ENCODE results near the gene CFAP58. TPM values are rescaled to one million over a fixed set of nuclear protein-coding genes. Genes with fewer than 3 reads are reported as not detected.

The CFAP58 gene
- total and polyA plus RNA-seq, 2 of the 13 experiments (the other 11 are each of a cell fraction or from before 2014, with no cell fraction given) = 0.03 TPM; not detected in 1

DNA sequence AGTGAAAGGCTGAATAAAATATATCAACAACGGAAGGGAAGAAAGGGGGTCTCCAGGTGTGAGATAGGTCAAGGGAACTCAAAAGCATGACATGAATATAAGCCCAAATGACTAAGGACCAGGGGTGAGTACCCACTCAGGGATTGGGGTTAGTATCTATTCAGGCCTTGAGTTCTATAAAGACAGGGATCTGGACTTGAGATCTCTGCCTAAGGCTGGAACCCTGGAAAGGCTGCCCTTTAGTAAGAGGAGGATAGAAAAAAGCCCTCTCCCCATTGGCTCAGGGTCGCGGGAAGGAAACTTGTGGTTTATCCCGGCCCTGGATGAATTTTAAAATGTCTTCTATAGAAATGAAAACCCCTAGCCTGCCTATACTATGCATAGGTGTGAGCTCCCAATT, 13.0 kb upstream of the CFAP58 start:
- Histone ChIP-seq H3K9me3 (ENCODE audit: low read length) (no peaks in the 10 kb centered on the region), H3K4me3 (replicated peaks in 1 of 3; ENCODE audit: insufficient read depth in 1 of 3, low read depth in 2 of 3, low read length in 3 of 3) (no peak overlapping the region), H3K27ac (ENCODE audit: extremely low read length, insufficient read depth, low read length) (no peak overlapping the region), H3K79me2 (ENCODE audit: insufficient read depth, low read length) (no peaks in the 10 kb centered on the region), H3K4me2 (ENCODE audit: low read depth, low read length) (no peak overlapping the region), H3K4me1 (ENCODE audit: insufficient read depth, low read length) (peaks cover 58% of the 10 kb centered on the region), H4K20me1 (ENCODE audit: insufficient read depth, low read length) (no peaks in the 10 kb centered on the region), H3K9ac (ENCODE audit: insufficient read depth, low read depth, low read length) (no peak overlapping the region), H3K27me3 (ENCODE audit: control insufficient read depth in 1 of 2, insufficient read depth in 2 of 2, low read length in 2 of 2) (peaks cover 0 to 21% of the 10 kb centered on the region in 2 experiments; a peak in 3 of 5 replicates), H2AFZ (ENCODE audit: low read length) (no peak overlapping the region), H3K36me3 (replicated peaks in 1 of 2; ENCODE audit: control insufficient read depth in 1 of 2, insufficient read depth in 2 of 2, low read length in 2 of 2) (no peaks in the 10 kb centered on the region)
- CTCF ChIA-PET (ENCODE audit: low intra/inter-chr PET ratio, low total read pairs) = no interaction called here
- BruUV-seq (replicated peaks) = no TSS peak
- ATAC-seq (no peak), FAIRE-seq (no peak), DNase-seq (ENCODE audit: low spot score) (no peak)
- TF ChIP-seq CBX2 (IDR thresholded peaks at IDR 0.05; ENCODE audit: low read depth, low read length) (0 out of 2 replicates have a peak, but pooled peaks have one; percentile 11), CBX2 (CRISPR knock-in tag; IDR thresholded peaks at IDR 0.05; ENCODE audit: low read depth) (no peak), ZNF138 (CRISPR knock-in tag; IDR thresholded peaks at IDR 0.05; ENCODE audit: low read depth) (no peak)
- POLR2A ChIA-PET = no interaction called here
- intact Hi-C loops (cut with micrococcal nuclease; ENCODE audit: unreplicated experiment) (no loop called here), in situ Hi-C loops (cut with HindIII; ENCODE audit: extremely low pct_ligation_motif_present, low pct_unique_long_range_greater_than_20kb) (no loop called here)
- WGBS (ENCODE audit: low lambda C conversion rate) = 23% methylated on average over 4 of the region's 4 CpGs

DNA sequence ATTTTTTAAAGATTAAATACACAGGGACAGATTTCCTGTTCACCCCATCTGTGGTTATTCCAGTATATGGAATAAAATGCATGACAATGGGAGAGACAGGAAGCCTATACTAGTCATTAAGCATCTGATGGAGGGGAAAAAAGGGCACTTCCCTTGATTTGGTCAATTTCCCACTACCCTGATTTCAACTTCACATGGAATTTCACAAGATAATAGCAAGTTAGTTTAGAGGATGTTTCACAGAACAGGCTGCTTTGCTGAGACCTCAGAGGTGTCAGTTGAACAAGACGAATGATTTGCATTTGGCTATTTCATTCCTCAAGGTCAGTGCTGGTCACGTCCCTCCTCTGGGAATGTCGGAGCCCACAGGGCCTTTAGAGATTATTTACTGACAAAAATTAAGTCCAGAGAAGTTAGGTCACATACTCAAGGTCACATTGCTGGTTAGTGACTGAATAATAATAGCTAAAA, 10.7 kb upstream of the CFAP58 start:
- H3K4me1 ChIP-seq (ENCODE audit: insufficient read depth, low read length) = peaks cover 41% of the 10 kb centered on the region
- H3K4me3 ChIP-seq (replicated peaks in 1 of 3; ENCODE audit: insufficient read depth in 1 of 3, low read depth in 2 of 3, low read length in 3 of 3) = no peak overlapping the region
- H3K27me3 ChIP-seq (ENCODE audit: control insufficient read depth in 1 of 2, insufficient read depth in 2 of 2, low read length in 2 of 2) = peaks cover 0 to 25% of the 10 kb centered on the region in 2 experiments; a peak in 4 of 5 replicates
- intact Hi-C loops (cut with micrococcal nuclease; ENCODE audit: unreplicated experiment) = no loop called here
- no peaks in the 10 kb centered on the region for H3K79me2 ChIP-seq (ENCODE audit: insufficient read depth, low read length)
- in situ Hi-C loops (cut with HindIII; ENCODE audit: extremely low pct_ligation_motif_present, low pct_unique_long_range_greater_than_20kb) = no loop called here
- ATAC-seq = no peak
- no peak overlapping the region for H3K9ac ChIP-seq (ENCODE audit: insufficient read depth, low read depth, low read length)
- ChIA-PET POLR2A (no interaction called here), CTCF (ENCODE audit: low intra/inter-chr PET ratio, low total read pairs) (no interaction called here)
- no peak overlapping the region for H3K27ac ChIP-seq (ENCODE audit: extremely low read length, insufficient read depth, low read length)
- peak overlapping the region; percentile 16; the same call in 1 of the 2 replicates for H3K4me2 ChIP-seq (ENCODE audit: low read depth, low read length)
- no peak overlapping the region for H2AFZ ChIP-seq (ENCODE audit: low read length)
- H3K36me3 ChIP-seq (replicated peaks in 1 of 2; ENCODE audit: control insufficient read depth in 1 of 2, insufficient read depth in 2 of 2, low read length in 2 of 2) = no peaks in the 10 kb centered on the region
- H3K9me3 ChIP-seq (ENCODE audit: low read length) = no peaks in the 10 kb centered on the region
- TF ChIP-seq, protein P1, sequence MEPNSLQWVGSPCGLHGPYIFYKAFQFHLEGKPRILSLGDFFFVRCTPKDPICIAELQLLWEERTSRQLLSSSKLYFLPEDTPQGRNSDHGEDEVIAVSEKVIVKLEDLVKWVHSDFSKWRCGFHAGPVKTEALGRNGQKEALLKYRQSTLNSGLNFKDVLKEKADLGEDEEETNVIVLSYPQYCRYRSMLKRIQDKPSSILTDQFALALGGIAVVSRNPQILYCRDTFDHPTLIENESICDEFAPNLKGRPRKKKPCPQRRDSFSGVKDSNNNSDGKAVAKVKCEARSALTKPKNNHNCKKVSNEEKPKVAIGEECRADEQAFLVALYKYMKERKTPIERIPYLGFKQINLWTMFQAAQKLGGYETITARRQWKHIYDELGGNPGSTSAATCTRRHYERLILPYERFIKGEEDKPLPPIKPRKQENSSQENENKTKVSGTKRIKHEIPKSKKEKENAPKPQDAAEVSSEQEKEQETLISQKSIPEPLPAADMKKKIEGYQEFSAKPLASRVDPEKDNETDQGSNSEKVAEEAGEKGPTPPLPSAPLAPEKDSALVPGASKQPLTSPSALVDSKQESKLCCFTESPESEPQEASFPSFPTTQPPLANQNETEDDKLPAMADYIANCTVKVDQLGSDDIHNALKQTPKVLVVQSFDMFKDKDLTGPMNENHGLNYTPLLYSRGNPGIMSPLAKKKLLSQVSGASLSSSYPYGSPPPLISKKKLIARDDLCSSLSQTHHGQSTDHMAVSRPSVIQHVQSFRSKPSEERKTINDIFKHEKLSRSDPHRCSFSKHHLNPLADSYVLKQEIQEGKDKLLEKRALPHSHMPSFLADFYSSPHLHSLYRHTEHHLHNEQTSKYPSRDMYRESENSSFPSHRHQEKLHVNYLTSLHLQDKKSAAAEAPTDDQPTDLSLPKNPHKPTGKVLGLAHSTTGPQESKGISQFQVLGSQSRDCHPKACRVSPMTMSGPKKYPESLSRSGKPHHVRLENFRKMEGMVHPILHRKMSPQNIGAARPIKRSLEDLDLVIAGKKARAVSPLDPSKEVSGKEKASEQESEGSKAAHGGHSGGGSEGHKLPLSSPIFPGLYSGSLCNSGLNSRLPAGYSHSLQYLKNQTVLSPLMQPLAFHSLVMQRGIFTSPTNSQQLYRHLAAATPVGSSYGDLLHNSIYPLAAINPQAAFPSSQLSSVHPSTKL (CRISPR knock-in tag; IDR thresholded peaks at IDR 0.05) = peak; percentile 36; the same call in 1 of the 2 replicates
- no peak for TF ChIP-seq KAT2B (IDR thresholded peaks at IDR 0.05; ENCODE audit: borderline replicate concordance, low read depth, low read length)
- WGBS (ENCODE audit: low lambda C conversion rate) = 0% methylated on average over 3 of the region's 3 CpGs
- DNase-seq (ENCODE audit: low spot score) = peak; percentile 32
- FAIRE-seq = no peak
- H4K20me1 ChIP-seq (ENCODE audit: insufficient read depth, low read length) = no peaks in the 10 kb centered on the region
- no TSS peak for BruUV-seq (replicated peaks)
